Spinal cord (tissue), 10 donors: ENCODE results near the gene ELMO3. TPM values are rescaled to one million over a fixed set of nuclear protein-coding genes. Genes with fewer than 3 reads are reported as not detected.

Source experiments
- DNase-seq, 6 donors: peaks; one replicate each; pipeline versions ENCODE4 v3.0.0 to v3.0.0-alpha.2; 2013 to 2015; ENCODE audit warnings: low spot score in 6 of 6, low read depth in 4 of 6
- H3K27ac ChIP-seq: one replicate; pipeline ENCODE4 v1.5.1; 2013; ENCODE audit warnings: low read depth, low read length, control low read depth
- H3K27me3 ChIP-seq: one replicate; pipeline ENCODE4 v1.6.1; 2013; ENCODE audit warnings: low read length; ENCODE audit not compliant: control insufficient read depth, insufficient read depth
- H3K36me3 ChIP-seq: one replicate; pipeline ENCODE4 v1.6.1; 2013; ENCODE audit warnings: low read length; ENCODE audit not compliant: control insufficient read depth, insufficient read depth
- H3K4me1 ChIP-seq: one replicate; pipeline ENCODE4 v1.6.1; 2013; ENCODE audit warnings: low read length; ENCODE audit not compliant: control insufficient read depth, insufficient read depth
- H3K4me3 ChIP-seq: one replicate; pipeline ENCODE4 v1.5.1; 2013; ENCODE audit warnings: low read depth, low read length, control low read depth
- H3K9me3 ChIP-seq: one replicate; pipeline ENCODE4 v1.6.1; 2013; ENCODE audit warnings: low read length; ENCODE audit not compliant: control insufficient read depth, insufficient read depth
- WGBS: methylation state at CpG from one replicate; pipeline ENCODE4 v1.1.5; 2013; ENCODE audit warnings: missing lambda C conversion rate; ENCODE audit not compliant: insufficient coverage; 5-methylcytosine and 5-hydroxymethylcytosine counted together
- polyA plus RNA-seq, 2 donors: library from polyadenylated mRNA; unstranded; fragments of 120-200 nt; gene quantifications; one replicate each; pipeline ENCODE4 v1.2.1, GENCODE V29; 2013; ENCODE audit not compliant: insufficient read length in 2 of 2
- total RNA-seq, 2 donors: library from RNA; depleted of rRNA in 1 of 2; stranded (reverse); fragments of 120-200 nt in 1 of 2; fragments of >200 nt in 1 of 2; gene quantifications; one replicate each; pipeline versions ENCODE4 v1.2.3 to v1.2.4, GENCODE V29; 2013 to 2014
- donor health status: healthy.

Gene ELMO3
- total and polyA plus RNA-seq, 4 donors, result 0.10 to 2.9 (median 1.3) TPM

- peaks cover 69% of the 10 kb centered on the region for H3K36me3 ChIP-seq
- no peaks in the 10 kb centered on the region for H3K27me3 ChIP-seq
- DNase-seq, result no peak
- no peaks in the 10 kb centered on the region for H3K9me3 ChIP-seq
- no peak overlapping the region for H3K27ac ChIP-seq
- WGBS, result 88% methylated on average over 4 of the region's 5 CpGs
- H3K4me3 ChIP-seq, result no peak overlapping the region
- H3K4me1 ChIP-seq, result peaks cover 33% of the 10 kb centered on the region
Measured at GRCh38 chr16:67195676-67196075, 3.3 kb upstream of the ELMO3 start.

GRCh38 chr16:67196881-67197280 is 2.0 kb upstream of the ELMO3 start:
- Histone ChIP-seq H3K27me3 (no peaks in the 10 kb centered on the region), H3K36me3 (peaks cover 80% of the 10 kb centered on the region), H3K27ac (no peak overlapping the region), H3K4me1 (peaks cover 30% of the 10 kb centered on the region), H3K9me3 (no peaks in the 10 kb centered on the region), H3K4me3 (no peak overlapping the region)
- whole genome bisulfite sequencing, result 100% methylated on average over 1 of the region's 1 CpG
- DNase-seq, result no peak

DNA sequence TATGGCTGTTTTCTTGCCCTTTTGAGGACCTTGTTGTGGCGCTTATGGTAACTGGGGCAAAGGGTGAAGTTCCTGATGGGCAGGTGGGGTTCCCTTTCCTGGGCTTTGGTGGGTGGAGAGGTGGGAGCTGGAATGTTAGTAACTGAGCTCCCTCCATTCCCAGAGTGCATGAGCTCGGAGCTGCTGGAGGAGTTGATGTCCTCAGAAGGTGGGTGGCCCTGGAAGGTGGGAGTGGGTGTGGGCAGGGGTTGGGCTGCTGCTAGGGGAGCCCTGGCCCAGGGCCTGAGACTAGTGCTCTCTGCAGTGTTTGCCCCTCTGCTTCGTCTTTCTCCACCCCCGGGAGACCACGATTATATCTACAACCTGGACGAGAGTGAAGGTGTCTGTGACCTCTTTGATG is 1.2 kb upstream of the ELMO3 start:
- Histone ChIP-seq H3K36me3 (peaks cover 88% of the 10 kb centered on the region), H3K27me3 (no peaks in the 10 kb centered on the region), H3K4me3 (no peak overlapping the region), H3K27ac (no peak overlapping the region), H3K4me1 (peaks cover 25% of the 10 kb centered on the region), H3K9me3 (no peaks in the 10 kb centered on the region)
- DNase-seq, result no peak
- WGBS, result 74% methylated on average over 5 of the region's 6 CpGs

DNA sequence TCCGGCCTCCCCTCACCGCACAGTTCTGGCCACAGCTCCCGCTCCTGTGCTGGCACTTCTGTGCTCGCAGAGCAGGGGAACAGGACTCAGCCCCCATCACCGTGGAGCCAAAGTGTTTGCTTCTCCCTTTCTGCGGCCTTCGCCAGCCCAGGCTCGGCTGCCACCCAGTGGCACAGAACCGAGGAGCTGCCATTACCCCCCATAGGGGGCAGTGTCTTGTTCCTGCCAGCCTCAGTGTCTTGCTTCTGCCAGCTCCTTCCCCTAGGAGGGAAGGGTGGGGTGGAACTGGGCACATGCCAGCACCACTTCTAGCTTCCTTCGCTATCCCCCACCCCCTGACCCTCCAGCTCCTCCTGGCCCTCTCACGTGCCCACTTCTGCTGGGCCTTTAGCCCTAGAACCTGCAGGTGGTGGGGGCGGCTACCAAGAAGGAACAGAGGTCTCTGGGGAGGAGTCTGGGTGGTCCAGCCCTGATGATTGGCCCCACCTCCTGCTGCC is 645 bp upstream of the ELMO3 start:
- Histone ChIP-seq H3K27me3 (no peaks in the 10 kb centered on the region), H3K9me3 (no peaks in the 10 kb centered on the region), H3K36me3 (peaks cover 90% of the 10 kb centered on the region), H3K4me3 (no peak overlapping the region), H3K4me1 (peaks cover 20% of the 10 kb centered on the region), H3K27ac (no peak overlapping the region)
- DNase-seq, result peak in 2 of 6 donors; percentile 34 to 56
- 76% methylated on average over 8 of the region's 12 CpGs for WGBS

GRCh38 chr16:67199808-67200198 is 872 bp downstream of the ELMO3 start:
- H3K4me3 ChIP-seq, result no peak overlapping the region
- H3K27me3 ChIP-seq, result no peaks in the 10 kb centered on the region
- peaks cover 15% of the 10 kb centered on the region for H3K4me1 ChIP-seq
- WGBS, result 30% methylated on average over 17 of the region's 22 CpGs
- H3K27ac ChIP-seq, result no peak overlapping the region
- H3K9me3 ChIP-seq, result no peaks in the 10 kb centered on the region
- H3K36me3 ChIP-seq, result peaks cover 90% of the 10 kb centered on the region
- DNase-seq, result no peak

GRCh38 chr16:67200491-67200890 is 1.6 kb downstream of the ELMO3 start:
- 95% methylated on average over 8 of the region's 8 CpGs for WGBS
- H3K4me3 ChIP-seq, result no peak overlapping the region
- DNase-seq, result no peak
- peaks cover 15% of the 10 kb centered on the region for H3K4me1 ChIP-seq
- no peaks in the 10 kb centered on the region for H3K27me3 ChIP-seq
- no peaks in the 10 kb centered on the region for H3K9me3 ChIP-seq
- H3K27ac ChIP-seq, result no peak overlapping the region
- H3K36me3 ChIP-seq, result peaks cover 83% of the 10 kb centered on the region

GRCh38 chr16:67201411-67202345 is 2.7 kb downstream of the ELMO3 start:
- Histone ChIP-seq H3K27ac (no peak overlapping the region), H3K36me3 (peaks cover 83% of the 10 kb centered on the region), H3K4me3 (no peak overlapping the region), H3K27me3 (no peaks in the 10 kb centered on the region), H3K9me3 (no peaks in the 10 kb centered on the region), H3K4me1 (peaks cover 15% of the 10 kb centered on the region)
- no peak for DNase-seq
- WGBS, result 95% methylated on average over 33 of the region's 40 CpGs

- DNase-seq, result no peak
- Histone ChIP-seq H3K27ac (no peak overlapping the region), H3K9me3 (no peaks in the 10 kb centered on the region), H3K27me3 (no peaks in the 10 kb centered on the region), H3K36me3 (peaks cover 83% of the 10 kb centered on the region), H3K4me3 (no peak overlapping the region), H3K4me1 (peaks cover 15% of the 10 kb centered on the region)
- 97% methylated on average over 12 of the region's 12 CpGs for WGBS
Measured at GRCh38 chr16:67202426-67202825, 3.5 kb downstream of the ELMO3 start.

GRCh38 chr16:67202956-67203493 is 4.1 kb downstream of the ELMO3 start:
- peaks cover 83% of the 10 kb centered on the region for H3K36me3 ChIP-seq
- no peaks in the 10 kb centered on the region for H3K27me3 ChIP-seq
- H3K9me3 ChIP-seq, result no peaks in the 10 kb centered on the region
- no peak overlapping the region for H3K27ac ChIP-seq
- no peak for DNase-seq
- no peak overlapping the region for H3K4me3 ChIP-seq
- 93% methylated on average over 23 of the region's 23 CpGs for WGBS
- peaks cover 12% of the 10 kb centered on the region for H3K4me1 ChIP-seq
